NCI-H446 treated with DMSO at 0.1 percent for 48 hours (cell line): Measurements from ENCODE around the gene SEPTIN2.
A peak's percentile ranks its signal among the peaks of the same experiment; 100 is the strongest.
"Not testable (repeated sequence)": the region's sequence is repeated elsewhere in the genome, so short reads cannot be mapped to it uniquely, and the experiment has no call there.

Experiments
- DNase-seq: peaks from one replicate; lab custom pipeline; 2025; lab: John Stamatoyannopoulos, UW

SEPTIN2 gene

DNA sequence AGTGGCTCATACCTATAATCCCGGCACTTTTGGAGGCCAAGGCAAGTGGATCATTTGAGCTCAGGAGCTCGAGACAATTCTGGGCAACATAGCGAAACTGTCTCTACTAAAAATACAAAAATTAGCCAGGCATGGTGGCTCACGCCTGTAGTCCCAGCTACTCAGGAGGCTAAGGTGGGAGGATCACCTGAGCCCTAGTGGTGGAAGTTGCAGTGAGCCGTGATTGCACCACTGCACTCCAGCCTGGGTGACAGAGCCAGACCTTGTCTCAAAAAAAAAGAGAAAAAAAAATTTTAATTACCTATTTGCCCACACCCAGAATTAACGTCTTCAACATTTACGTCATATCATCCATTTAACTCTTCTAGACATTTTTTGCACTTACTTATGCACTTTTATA, 69.7 kb downstream of the SEPTIN2 start:
- not testable (repeated sequence) for DNase-seq

DNA sequence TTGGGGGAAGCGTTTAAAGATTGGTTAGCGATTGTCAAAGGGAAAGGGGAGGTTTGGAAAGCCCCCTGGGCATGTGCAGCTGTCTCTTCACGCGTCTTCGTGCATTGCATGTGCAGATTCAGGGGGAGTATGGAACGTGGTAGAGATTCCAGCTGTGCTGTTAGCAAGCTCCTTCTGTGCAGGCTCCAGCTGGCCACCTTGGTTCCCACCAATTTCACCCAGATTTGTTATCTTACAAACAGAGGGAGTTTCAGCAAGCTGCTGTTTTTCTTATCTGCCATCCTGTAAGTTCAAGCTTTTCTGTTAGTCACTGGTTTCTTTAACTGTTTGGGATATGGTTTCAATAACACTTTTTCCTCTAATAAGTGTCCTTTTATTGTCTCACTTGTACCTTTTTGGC, 70.8 kb downstream of the SEPTIN2 start:
- no peak for DNase-seq

DNA sequence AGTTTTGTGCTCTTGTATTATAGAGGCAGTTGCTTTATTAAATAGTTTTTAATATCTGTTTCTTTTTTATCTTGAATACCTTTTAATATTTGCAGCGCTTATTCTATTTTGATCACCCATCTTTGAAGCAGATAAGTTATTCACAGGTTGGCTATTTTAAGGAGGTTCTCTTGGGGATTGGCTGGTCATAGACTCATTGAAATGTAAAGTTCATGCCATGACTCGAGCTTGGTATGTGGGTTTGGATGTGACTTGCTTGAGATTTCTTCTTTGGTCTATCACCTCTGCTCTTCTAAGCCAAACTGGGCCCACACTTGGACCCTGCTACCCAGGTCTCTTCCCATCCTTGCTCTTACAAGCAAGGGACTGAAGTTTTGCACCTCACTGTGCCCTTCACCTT, 74.0 kb downstream of the SEPTIN2 start:
- no peak for DNase-seq

DNA sequence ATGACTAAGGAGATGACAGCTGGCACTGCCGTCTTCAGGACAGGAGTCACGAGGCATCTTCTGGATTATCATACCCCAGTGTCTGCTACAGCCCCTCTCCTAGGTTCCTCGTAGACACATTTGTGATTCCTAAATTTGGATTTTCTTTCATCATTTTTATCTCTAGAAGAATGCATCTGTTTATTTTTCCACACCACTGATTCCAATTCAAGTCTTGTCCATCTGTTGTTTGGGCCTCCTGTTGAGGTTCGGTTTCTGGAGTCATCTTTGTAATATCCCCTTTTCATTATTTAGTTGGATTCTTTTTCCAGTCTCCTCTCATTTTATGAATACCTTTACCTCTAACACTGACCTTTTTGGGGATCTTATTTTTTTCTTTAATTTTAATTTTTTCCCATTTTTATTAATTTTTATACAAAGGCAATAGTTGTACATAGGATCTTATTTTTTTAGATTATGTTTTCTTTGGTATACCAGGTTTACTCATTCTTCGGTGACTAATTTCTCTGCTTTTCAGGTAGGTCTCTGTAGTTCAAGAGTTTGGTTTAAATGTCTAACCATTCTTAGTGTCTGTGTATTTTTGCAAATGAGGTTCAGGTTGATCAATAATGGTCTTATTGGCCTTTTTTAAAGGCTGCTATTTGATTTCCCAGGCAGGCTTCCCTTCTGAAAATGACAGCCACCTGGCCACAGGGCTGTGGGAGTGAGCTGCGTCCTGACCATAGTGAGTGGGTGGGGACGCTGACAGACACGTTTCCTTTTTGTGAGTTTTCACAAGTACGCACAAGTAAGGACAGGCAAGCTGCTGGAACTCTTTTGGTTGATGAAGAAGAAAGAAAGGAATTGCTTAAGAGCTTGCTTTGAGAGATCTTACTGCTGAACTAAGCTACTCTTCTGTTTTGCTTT, 74.8 kb downstream of the SEPTIN2 start:
- DNase-seq: peak; percentile 25

DNA sequence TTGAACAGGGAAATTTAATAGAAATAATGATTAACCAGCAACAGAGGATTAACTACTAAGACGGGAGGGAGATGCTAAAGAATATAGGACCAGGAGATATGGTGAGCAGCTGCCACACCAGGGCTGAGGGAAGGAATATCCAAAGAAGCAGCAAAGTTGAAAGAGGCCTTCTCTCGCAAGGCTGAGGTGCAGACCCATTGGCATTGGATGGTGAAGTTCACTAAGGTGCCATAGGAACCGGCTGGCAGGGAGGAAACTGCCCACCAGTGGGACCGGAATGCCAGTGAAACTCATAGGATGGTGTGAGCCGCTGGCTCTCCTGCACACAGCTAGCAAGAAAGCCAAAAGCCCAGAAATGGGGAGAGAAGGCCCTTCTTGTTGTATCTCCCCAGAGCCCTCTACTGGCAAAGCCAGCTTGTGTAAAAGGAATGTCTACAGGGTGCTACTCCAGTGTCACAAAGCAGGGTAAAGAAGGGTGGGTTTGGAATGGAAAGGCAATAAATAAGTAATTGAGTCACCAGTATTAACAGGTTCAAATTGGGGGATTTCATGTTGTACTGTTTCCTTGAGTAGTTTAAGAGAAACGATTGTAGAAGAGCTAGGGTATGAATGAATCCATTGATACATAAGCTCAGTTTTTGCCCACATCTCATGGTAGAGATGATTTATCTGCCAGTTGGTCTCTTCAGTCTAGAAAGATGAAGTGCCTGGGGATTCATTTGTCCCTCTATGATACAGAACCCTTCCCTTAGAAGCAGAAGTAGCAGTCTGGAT, 76.4 kb downstream of the SEPTIN2 start:
- DNase-seq: no peak

- not testable (repeated sequence) for DNase-seq
Measured at GRCh38 chr2:241392753-241393152, 77.0 kb downstream of the SEPTIN2 start.

DNA sequence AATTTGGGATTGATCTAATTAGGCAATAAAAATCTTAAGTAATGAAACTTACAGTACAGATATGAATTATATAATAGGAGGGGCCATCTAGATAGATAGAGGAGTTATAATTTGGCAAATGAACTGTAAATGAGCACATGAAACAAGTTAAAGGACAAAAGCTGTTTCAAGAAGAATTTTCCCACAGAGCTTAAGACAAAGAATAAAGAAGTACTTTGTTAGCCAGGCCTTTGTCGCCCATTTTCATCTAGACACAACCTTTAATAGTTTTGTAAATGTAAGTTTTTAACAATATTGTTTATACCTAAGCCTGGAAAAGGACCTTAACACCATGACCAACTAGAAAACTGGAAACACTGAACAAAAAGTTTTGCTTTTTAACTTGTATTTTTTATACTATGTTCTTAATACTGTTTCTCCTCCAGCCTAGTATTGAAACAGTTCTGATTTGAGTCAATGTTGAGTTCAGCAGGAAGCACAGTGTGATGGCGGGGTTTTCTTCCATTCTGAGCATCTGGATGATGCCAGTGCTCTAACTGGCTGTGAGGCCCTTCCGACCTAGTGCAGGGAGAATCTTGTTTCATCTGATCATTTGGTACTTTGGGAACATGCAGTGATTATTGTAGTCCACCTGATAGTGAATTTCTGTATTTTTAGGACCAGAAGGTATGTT, 77.9 kb downstream of the SEPTIN2 start:
- DNase-seq: no peak

GRCh38 chr2:241396809-241397208, 81.1 kb downstream of the SEPTIN2 start:
- DNase-seq: not testable (repeated sequence)

DNA sequence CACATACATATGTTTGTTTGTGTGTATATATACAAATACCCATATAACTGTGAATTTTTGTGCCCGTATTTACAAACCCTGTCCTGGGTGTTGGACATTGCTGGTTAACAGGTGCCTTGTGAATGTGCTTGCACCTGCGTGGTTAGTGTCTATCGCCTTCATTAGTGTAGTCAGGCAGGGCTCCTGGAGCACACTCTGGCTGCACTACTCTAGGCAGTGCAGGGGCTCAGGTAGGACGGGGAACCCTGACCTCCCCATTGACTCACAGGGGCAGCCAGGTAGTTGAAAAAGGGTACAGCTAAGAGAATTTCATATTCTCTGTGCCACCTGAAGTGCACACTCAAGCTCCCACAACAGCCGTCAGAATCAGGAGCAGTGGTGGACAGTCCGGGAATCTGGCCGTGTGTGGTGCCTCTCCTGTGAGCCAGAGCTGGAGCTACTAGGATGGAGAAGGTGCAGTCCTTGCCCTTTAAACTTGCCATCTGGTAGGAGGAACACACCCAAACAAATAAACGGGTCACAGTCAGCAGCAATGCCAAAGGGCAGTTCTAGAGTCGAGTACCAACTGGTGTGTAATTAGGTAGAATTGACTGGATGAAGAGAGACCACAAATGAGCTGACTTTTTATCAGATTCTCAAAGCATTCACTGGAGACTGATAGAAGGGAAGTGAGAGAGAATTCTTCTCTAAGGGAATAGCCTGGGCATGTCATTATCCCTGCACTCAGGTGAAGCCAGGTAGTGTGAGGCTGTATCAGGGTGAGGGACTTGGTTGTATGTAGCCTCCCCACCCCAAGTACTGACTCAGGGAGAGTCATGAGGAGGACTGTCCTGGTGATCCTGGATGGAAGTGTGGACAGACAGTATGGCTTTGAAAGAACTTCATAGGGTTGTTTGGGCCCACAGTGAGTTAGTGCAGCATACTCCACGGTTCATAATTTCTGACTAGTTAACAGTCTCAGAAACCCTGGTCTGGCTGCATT, 84.5 kb downstream of the SEPTIN2 start:
- no peak for DNase-seq
